Measurements from ENCODE around the gene TPST1. TPM values are rescaled to one million over a fixed set of nuclear protein-coding genes. Genes with fewer than 3 reads are reported as not detected.
"Not testable (repeated sequence)": the region's sequence is repeated elsewhere in the genome, so short reads cannot be mapped to it uniquely, and the experiment has no call there.

The TPST1 gene
- total RNA-seq, 1 donor from 2014 or later = 21.9 TPM

GRCh38 chr7:66315192-66315591, 110.1 kb downstream of the TPST1 start:
- Mint-ChIP-seq H3K27ac (ENCODE audit: unreplicated experiment) (no peak overlapping the region), H3K4me1 (peaks cover 8% of the 10 kb centered on the region), H3K9me3 (peaks cover 3% of the 10 kb centered on the region), H3K36me3 (ENCODE audit: low read depth) (peaks cover 2% of the 10 kb centered on the region), H3K4me3 (no peak overlapping the region), H3K27me3 (ENCODE audit: low read depth) (no peaks in the 10 kb centered on the region)
- no peak for DNase-seq (ENCODE audit: low read depth, low spot score)
- TF ChIP-seq CTCF (conservative IDR thresholded peaks at IDR 0.05) = no peak

DNA sequence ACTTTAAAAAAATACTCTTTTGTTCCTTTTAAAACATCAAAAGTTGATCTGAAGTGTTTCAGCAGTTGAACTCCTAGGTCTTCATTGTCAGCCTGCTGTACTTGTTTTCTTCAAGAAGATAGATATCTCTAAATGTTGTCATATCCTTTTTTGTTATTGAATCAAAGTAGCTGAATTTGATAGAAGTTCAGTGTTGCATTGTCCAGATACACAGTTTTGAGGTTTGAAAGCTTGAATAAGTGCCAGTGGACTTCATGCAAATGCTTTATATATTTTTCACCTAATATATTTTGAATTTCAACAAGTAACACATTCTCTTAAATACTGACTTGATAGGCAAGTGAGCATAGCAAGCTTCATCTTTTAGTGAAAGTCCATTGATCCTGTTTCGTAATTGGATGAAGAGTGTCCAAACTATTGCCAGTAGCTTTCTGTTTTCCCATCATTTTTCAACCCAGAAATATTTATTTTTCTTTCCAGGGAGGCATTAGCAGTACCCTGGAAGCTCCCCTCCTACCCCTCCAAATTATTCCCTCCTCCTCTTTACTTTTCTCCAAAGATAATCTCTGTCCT, 114.4 kb downstream of the TPST1 start:
- Mint-ChIP-seq H3K9me3 (peaks cover 8% of the 10 kb centered on the region), H3K4me3 (no peak overlapping the region), H3K36me3 (ENCODE audit: low read depth) (peaks cover 11% of the 10 kb centered on the region), H3K27me3 (ENCODE audit: low read depth) (no peaks in the 10 kb centered on the region), H3K4me1 (peaks cover 4% of the 10 kb centered on the region), H3K27ac (ENCODE audit: unreplicated experiment) (peak overlapping the region; percentile 1)
- TF ChIP-seq CTCF (conservative IDR thresholded peaks at IDR 0.05) = no peak
- no peak for DNase-seq (ENCODE audit: low read depth, low spot score)

GRCh38 chr7:66321283-66321682, 116.1 kb downstream of the TPST1 start:
- Mint-ChIP-seq H3K4me1 (no peaks in the 10 kb centered on the region), H3K4me3 (no peak overlapping the region), H3K27me3 (ENCODE audit: low read depth) (no peaks in the 10 kb centered on the region), H3K36me3 (ENCODE audit: low read depth) (peaks cover 11% of the 10 kb centered on the region), H3K27ac (ENCODE audit: unreplicated experiment) (no peak overlapping the region), H3K9me3 (peaks cover 8% of the 10 kb centered on the region)
- DNase-seq (ENCODE audit: low read depth, low spot score) = no peak
- no peak for TF ChIP-seq CTCF (conservative IDR thresholded peaks at IDR 0.05)

DNA sequence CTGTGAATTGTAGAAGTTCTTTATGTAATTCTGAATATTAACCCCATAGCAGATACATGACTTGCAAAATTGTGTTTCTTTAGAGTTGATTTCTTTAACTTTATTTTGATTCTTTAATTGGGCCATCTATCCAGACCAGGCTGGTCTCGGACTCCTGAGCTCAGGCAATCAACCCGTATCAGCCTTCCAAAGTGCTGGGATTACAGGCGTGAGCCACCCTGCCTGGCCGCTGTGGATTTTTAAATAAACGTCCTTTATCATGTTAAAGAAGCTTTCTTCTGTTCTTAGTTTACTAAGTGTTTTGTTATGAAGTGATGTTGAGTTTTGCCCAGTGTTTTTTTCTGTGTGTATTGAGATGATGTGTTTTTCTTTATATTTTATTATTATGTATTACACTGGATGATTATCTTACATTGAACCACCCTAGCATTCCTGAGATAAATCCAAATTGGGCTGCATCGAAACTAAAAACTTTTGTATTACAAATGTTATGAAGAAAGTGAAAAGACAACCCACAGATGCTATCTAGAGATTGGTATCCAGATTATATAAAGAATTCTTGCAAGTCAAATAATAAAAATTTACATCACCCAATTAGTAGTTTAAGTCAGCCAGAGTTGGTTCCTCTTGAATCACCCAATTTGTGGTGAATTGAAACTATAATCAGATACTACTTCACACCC, 118.1 kb downstream of the TPST1 start:
- DNase-seq (ENCODE audit: low read depth, low spot score) = no peak
- no peak overlapping the region for H3K4me3 Mint-ChIP-seq
- H3K4me1 Mint-ChIP-seq = no peaks in the 10 kb centered on the region
- peaks cover 11% of the 10 kb centered on the region for H3K36me3 Mint-ChIP-seq (ENCODE audit: low read depth)
- H3K9me3 Mint-ChIP-seq = peaks cover 8% of the 10 kb centered on the region
- no peak overlapping the region for H3K27ac Mint-ChIP-seq (ENCODE audit: unreplicated experiment)
- H3K27me3 Mint-ChIP-seq (ENCODE audit: low read depth) = no peaks in the 10 kb centered on the region
- TF ChIP-seq CTCF (conservative IDR thresholded peaks at IDR 0.05) = no peak

GRCh38 chr7:66324985-66325384, 119.9 kb downstream of the TPST1 start:
- H3K4me1 Mint-ChIP-seq; H3K4me3 Mint-ChIP-seq; H3K27me3 Mint-ChIP-seq (ENCODE audit: low read depth); DNase-seq (ENCODE audit: low read depth, low spot score); H3K36me3 Mint-ChIP-seq (ENCODE audit: low read depth); H3K9me3 Mint-ChIP-seq; H3K27ac Mint-ChIP-seq (ENCODE audit: unreplicated experiment): not testable (repeated sequence)

GRCh38 chr7:66326501-66327215, 121.5 kb downstream of the TPST1 start:
- no peaks in the 10 kb centered on the region for H3K27me3 Mint-ChIP-seq (ENCODE audit: low read depth)
- H3K4me3 Mint-ChIP-seq = no peak overlapping the region
- H3K27ac Mint-ChIP-seq (ENCODE audit: unreplicated experiment) = no peak overlapping the region
- TF ChIP-seq CTCF (conservative IDR thresholded peaks at IDR 0.05) = no peak
- peaks cover 2% of the 10 kb centered on the region for H3K9me3 Mint-ChIP-seq
- H3K4me1 Mint-ChIP-seq = no peaks in the 10 kb centered on the region
- H3K36me3 Mint-ChIP-seq (ENCODE audit: low read depth) = peaks cover 4% of the 10 kb centered on the region
- DNase-seq (ENCODE audit: low read depth, low spot score) = no peak

All from neural crest cell (in vitro differentiated cells).